Heart right ventricle (tissue), 16 donors: ENCODE results near the gene ZNF385B. TPM values are rescaled to one million over a fixed set of nuclear protein-coding genes. Genes with fewer than 3 reads are reported as not detected.

Source experiments
- ATAC-seq, 8 donors: fragments of 200-7000 bp; cut with Tn5 transposase; one replicate each; pipeline ENCODE4 v1.9.1; 2020; ENCODE audit warnings: mild to moderate bottlenecking in 8 of 8, moderate library complexity in 8 of 8, moderate number of reproducible peaks in 1 of 8
- DNase-seq, 2 donors: peaks; one replicate each; pipeline ENCODE4 v3.0.0-alpha.2; 2020
- H3K27ac ChIP-seq, 10 donors: fragments of 200-600 bp; sonication (generic) in 2 of 10; one replicate each; pipeline versions ENCODE4 v1.5.0 to v1.8.0; 2020 to 2022; ENCODE audit warnings: mild to moderate bottlenecking in 3 of 10
- H3K27me3 ChIP-seq, 7 donors: fragments of 200-600 bp; one replicate each; pipeline ENCODE4 v1.8.0; 2021 to 2022; ENCODE audit warnings: mild to moderate bottlenecking in 2 of 7
- H3K36me3 ChIP-seq, 9 donors: fragments of 200-600 bp; sonication (generic) in 1 of 9; one replicate each; pipeline versions ENCODE4 v1.5.0 to v1.8.0; 2020 to 2022; ENCODE audit warnings: mild to moderate bottlenecking in 2 of 9
- H3K4me1 ChIP-seq, 9 donors: fragments of 200-600 bp; sonication (generic) in 1 of 9; one replicate each; pipeline versions ENCODE4 v1.5.0 to v1.8.0; 2020 to 2022; ENCODE audit warnings: mild to moderate bottlenecking in 4 of 9
- H3K4me3 ChIP-seq, 10 donors: fragments of 200-600 bp; sonication (generic) in 2 of 10; one replicate each; pipeline versions ENCODE4 v1.5.0 to v1.8.0; 2020 to 2022; ENCODE audit warnings: mild to moderate bottlenecking in 7 of 10, moderate library complexity in 2 of 10
- H3K9me3 ChIP-seq, 11 donors: fragments of 200-600 bp in 10 of 11; sonication (generic) in 2 of 11; one replicate each; pipeline versions ENCODE4 v1.5.0 to v1.8.0; 2013 to 2022; ENCODE audit warnings: mild to moderate bottlenecking in 2 of 11, control low read depth in 1 of 11, moderate library complexity in 1 of 11
- CTCF ChIP-seq, 9 donors: fragments of 200-600 bp; sonication (generic) in 2 of 9; IDR thresholded peaks; one replicate each; pipeline versions ENCODE4 v1.5.0 to v1.8.0; 2021 to 2022; ENCODE audit warnings: antibody characterized with exemption in 9 of 9, mild to moderate bottlenecking in 5 of 9, moderate library complexity in 1 of 9
- WGBS, 2 donors: extraction: QIAGEN DNeasy Blood & Tissue Kit; methylation state at CpG; one replicate each; pipeline ENCODE4 v1.1.7; 2013; ENCODE audit warnings: inconsistent platforms in 1 of 2; 5-methylcytosine and 5-hydroxymethylcytosine counted together
- intact Hi-C, 10 donors: fragments of 100-400 bp; cut with DNase I; formaldehyde crosslinking; loops; one replicate each; pipeline versions ENCODE4 v1.11.1 to v1.14.2; 2022
- polyA plus RNA-seq, 2 donors: library from polyadenylated mRNA; stranded (reverse); fragments of 200-250 nt; gene quantifications; one replicate each; pipeline ENCODE4 v1.2.3, GENCODE V29; 2013
- total RNA-seq, 10 donors: library from RNA; stranded (reverse); fragmentation: NEBNext Ultra II Directional in 3 of 10; extraction: Animal tissue kit (Norgen Biotek cat#: 25700) in 3 of 10; gene quantifications; one replicate each; pipeline versions ENCODE4 v1.2.1 to v1.2.4, GENCODE V29; 2021 to 2023
- donor health status: Arrhythmogenic right ventricular cardiomyopathy.
- donor health status: ischemic (EF 13 %, LVEDD 7.1; RV severe dilation, severe dysfunction).
- donor health status: healthy with polysubstance abuse.
- donor health status: DM: no; HTN: yes; CAD: no.
- donor health status: DM: no; HTN: no; CAD: no.
- donor health status: ischemic (EF 25% LVEDD 6.9; RV normal size, moderate dysfunction).
- donor health status: ischemic (EF 25% LVEDD 5.7; RV mildly dilated, moderate dysfunction).
- donor health status: healthy.
- donor health status: DM: yes; HTN: yes; CAD: no.
- donor health status: Ischemic cardiomyopathy.
- donor health status: ischemic (EF 35%, LVEDD 5.7; RV mildly dilated, moderate dysfunction).
- donor health status: nonischemic (EF 11% LVEDD 7.7; RV severe dilation, severe dysfunction).
- donor health status: DM: yes; HTN: yes; CAD: no.
- donor health status: PGD.
- donor health status: ischemic (EF 29% LVEDD 5.4; RV normal size, mild dysfunction).
- donor health status: nonischemic (EF 23%, LVEDD 6.1; RV moderate dilation, normal function).

Gene ZNF385B
- total and polyA plus RNA-seq, 12 donors = 0.19 to 19.7 (median 1.7) TPM

GRCh38 chr2:179809606-179810005 lies 51.8 kb downstream of the ZNF385B start:
- intact Hi-C loops = no loop called here
- Histone ChIP-seq H3K36me3 (no peaks in the 10 kb centered on the region), H3K27me3 (no peaks in the 10 kb centered on the region), H3K9me3 (peaks cover 0 to 11% (median 0%) of the 10 kb centered on the region in 11 donors), H3K27ac (no peak overlapping the region), H3K4me3 (no peak overlapping the region), H3K4me1 (no peaks in the 10 kb centered on the region)
- DNase-seq (no peak), ATAC-seq (no peak)
- WGBS, 2 donors = 84 to 89% methylated on average over 4 of the region's 4 CpGs
- TF ChIP-seq CTCF (IDR thresholded peaks at IDR 0.05) = no peak

GRCh38 chr2:179805001-179805400 lies 56.4 kb downstream of the ZNF385B start:
- 84 to 89% methylated on average over 3 of the region's 3 CpGs for WGBS, 2 donors
- intact Hi-C loops = no loop called here
- H3K36me3 ChIP-seq = no peaks in the 10 kb centered on the region
- no peaks in the 10 kb centered on the region for H3K4me1 ChIP-seq
- no peak overlapping the region for H3K4me3 ChIP-seq
- ATAC-seq (no peak), DNase-seq (no peak)
- no peak for TF ChIP-seq CTCF (IDR thresholded peaks at IDR 0.05)
- H3K9me3 ChIP-seq = no peaks in the 10 kb centered on the region
- H3K27me3 ChIP-seq = no peaks in the 10 kb centered on the region
- no peak overlapping the region for H3K27ac ChIP-seq

GRCh38 chr2:179804206-179804605 lies 57.2 kb downstream of the ZNF385B start:
- no peak for ATAC-seq
- Histone ChIP-seq H3K27me3 (no peaks in the 10 kb centered on the region), H3K36me3 (no peaks in the 10 kb centered on the region), H3K4me1 (no peaks in the 10 kb centered on the region), H3K27ac (no peak overlapping the region), H3K4me3 (no peak overlapping the region), H3K9me3 (no peaks in the 10 kb centered on the region)
- no peak for TF ChIP-seq CTCF (IDR thresholded peaks at IDR 0.05)
- 56 to 58% methylated on average over 2 of the region's 2 CpGs for WGBS, 2 donors
- no peak for DNase-seq
- intact Hi-C loops = no loop called here

GRCh38 chr2:179802051-179802882 lies 59.1 kb downstream of the ZNF385B start:
- 61 to 66% methylated on average over 2 of the region's 2 CpGs for WGBS, 2 donors
- no peaks in the 10 kb centered on the region for H3K36me3 ChIP-seq

More at GRCh38 chr2:179802051-179802882, 59.1 kb downstream of the ZNF385B start:
- no peaks in the 10 kb centered on the region for H3K27me3 ChIP-seq
- no peak overlapping the region for H3K4me3 ChIP-seq
- DNase-seq (no peak), ATAC-seq (no peak)
- H3K4me1 ChIP-seq = no peaks in the 10 kb centered on the region
- intact Hi-C loops = no loop called here
- TF ChIP-seq CTCF (IDR thresholded peaks at IDR 0.05) = no peak
- H3K27ac ChIP-seq = no peak overlapping the region
- H3K9me3 ChIP-seq = no peaks in the 10 kb centered on the region
